Activated CD4-positive, CD25-positive, alpha-beta regulatory T cell (primary cell): ENCODE results near the gene TBCK.
"Not testable (repeated sequence)": the region's sequence is repeated elsewhere in the genome, so short reads cannot be mapped to it uniquely, and the experiment has no call there.

ENCODE experiments used
- DNase-seq, 4 experiments: peaks; one replicate each; lab custom pipeline; 2025; lab: John Stamatoyannopoulos, UW

The TBCK gene

GRCh38 chr4:106222548-106222947 is 93.5 kb downstream of the TBCK start:
- DNase-seq: no peak

GRCh38 chr4:106213291-106213690 is 102.7 kb downstream of the TBCK start:
- DNase-seq: not testable (repeated sequence)

GRCh38 chr4:106210021-106210420 is 106.0 kb downstream of the TBCK start:
- DNase-seq: no peak

- DNase-seq: no peak
Observed at GRCh38 chr4:106208481-106209460, 107.2 kb downstream of the TBCK start.

GRCh38 chr4:106201373-106201772 is 114.6 kb downstream of the TBCK start:
- DNase-seq: no peak

- no peak for DNase-seq
Observed at GRCh38 chr4:106195435-106195950, 120.5 kb downstream of the TBCK start.

GRCh38 chr4:106194801-106195200 is 121.2 kb downstream of the TBCK start:
- DNase-seq: no peak

GRCh38 chr4:106192131-106192530 is 123.9 kb downstream of the TBCK start:
- DNase-seq: no peak

GRCh38 chr4:106186201-106186600 is 129.8 kb downstream of the TBCK start:
- no peak for DNase-seq

GRCh38 chr4:106183551-106183950 is 132.5 kb downstream of the TBCK start:
- no peak for DNase-seq

- DNase-seq: no peak
Observed at GRCh38 chr4:106172861-106173260, 143.1 kb downstream of the TBCK start.

- DNase-seq: no peak
Observed at GRCh38 chr4:106165351-106166010, 150.5 kb downstream of the TBCK start.

GRCh38 chr4:106162278-106162677 is 153.7 kb downstream of the TBCK start:
- DNase-seq: no peak

- DNase-seq: no peak
Observed at GRCh38 chr4:106160560-106160959, 155.4 kb downstream of the TBCK start.

- DNase-seq: no peak
Observed at GRCh38 chr4:106149911-106150310, 166.1 kb downstream of the TBCK start.

- no peak for DNase-seq
Observed at GRCh38 chr4:106149026-106149425, 167.0 kb downstream of the TBCK start.

GRCh38 chr4:106142616-106143127 is 173.3 kb downstream of the TBCK start:
- no peak for DNase-seq

GRCh38 chr4:106140601-106141000 is 175.4 kb downstream of the TBCK start:
- no peak for DNase-seq

GRCh38 chr4:106136777-106137331 is 179.2 kb downstream of the TBCK start:
- no peak for DNase-seq

- no peak for DNase-seq
Observed at GRCh38 chr4:106132045-106132444, 184.0 kb downstream of the TBCK start.

GRCh38 chr4:106126062-106126461 is 189.9 kb downstream of the TBCK start:
- no peak for DNase-seq

- DNase-seq: not testable (repeated sequence)
Observed at GRCh38 chr4:106119949-106120555, 196.0 kb downstream of the TBCK start.
